Liver (tissue), 9 donors: Measurements from ENCODE around the gene NPW. TPM values are rescaled to one million over a fixed set of nuclear protein-coding genes. Genes with fewer than 3 reads are reported as not detected.

Experiments used
- DNase-seq: peaks from one replicate; pipeline ENCODE4 v3.0.0-alpha.2; 2017; ENCODE audit warnings: low spot score
- H3K27ac ChIP-seq, 2 donors: one replicate each; pipeline ENCODE4 v1.7.0; 2013; ENCODE audit warnings: inconsistent platforms in 2 of 2, low read length in 2 of 2, control low read depth in 1 of 2, low read depth in 1 of 2, mild to moderate bottlenecking in 1 of 2
- H3K27me3 ChIP-seq, 4 donors: one replicate each; pipeline versions ENCODE4 v1.6.1 to v1.7.0; 2013; ENCODE audit warnings: low read length in 3 of 4, inconsistent platforms in 1 of 4, mild to moderate bottlenecking in 1 of 4, moderate library complexity in 1 of 4; ENCODE audit not compliant: control insufficient read depth in 4 of 4, insufficient read depth in 4 of 4
- H3K36me3 ChIP-seq, 4 donors: one replicate each; pipeline versions ENCODE4 v1.6.1 to v1.7.0; 2013; ENCODE audit warnings: low read length in 3 of 4, mild to moderate bottlenecking in 3 of 4, low read depth in 1 of 4, moderate library complexity in 1 of 4; ENCODE audit not compliant: control insufficient read depth in 4 of 4, insufficient read depth in 3 of 4
- H3K4me1 ChIP-seq, 4 donors: one replicate each; pipeline versions ENCODE4 v1.6.1 to v1.7.0; 2013; ENCODE audit warnings: low read length in 3 of 4, mild to moderate bottlenecking in 3 of 4, moderate library complexity in 1 of 4; ENCODE audit not compliant: control insufficient read depth in 4 of 4, insufficient read depth in 4 of 4
- H3K4me3 ChIP-seq, 3 donors: one replicate each; pipeline versions ENCODE4 v1.6.1 to v1.7.0; 2013; ENCODE audit warnings: low read length in 3 of 3, control low read depth in 1 of 3, low read depth in 1 of 3, mild to moderate bottlenecking in 1 of 3
- H3K9ac ChIP-seq, 2 donors: one replicate each; pipeline ENCODE4 v1.7.0; 2013; ENCODE audit warnings: low read length in 2 of 2, mild to moderate bottlenecking in 2 of 2, moderate library complexity in 2 of 2, control low read depth in 1 of 2, low read depth in 1 of 2
- H3K9me3 ChIP-seq, 4 donors: one replicate each; pipeline versions ENCODE4 v1.6.1 to v1.7.0; 2013; ENCODE audit warnings: low read length in 3 of 4; ENCODE audit not compliant: control insufficient read depth in 4 of 4
- EGR1 ChIP-seq, 2 donors: IDR thresholded peaks; 2 replicates each; pipeline ENCODE4 v1.6.1; 2016 to 2018; ENCODE audit warnings: antibody characterized with exemption in 2 of 2, low read depth in 2 of 2
- HNF4A ChIP-seq, 2 donors: conservative IDR thresholded peaks; 2 replicates each; pipeline ENCODE4 v1.6.1; 2016; ENCODE audit warnings: antibody characterized with exemption in 2 of 2, mild to moderate bottlenecking in 2 of 2
- HNF4G ChIP-seq: IDR thresholded peaks from 2 replicates; pipeline ENCODE4 v1.6.1; 2016; ENCODE audit warnings: antibody characterized with exemption
- NR2F2 ChIP-seq: IDR thresholded peaks from 2 replicates; pipeline ENCODE4 v1.6.1; 2016; ENCODE audit warnings: antibody characterized with exemption
- RAD21 ChIP-seq, 2 donors: IDR thresholded peaks; 2 replicates each; pipeline ENCODE4 v1.6.1; 2016; ENCODE audit warnings: antibody characterized with exemption in 2 of 2, mild to moderate bottlenecking in 2 of 2
- RXRA ChIP-seq, 2 donors: IDR thresholded peaks; 2 replicates each; pipeline ENCODE4 v1.6.1; 2017 to 2018; ENCODE audit warnings: antibody characterized with exemption in 2 of 2, mild to moderate bottlenecking in 1 of 2
- SP1 ChIP-seq: IDR thresholded peaks from 2 replicates; pipeline ENCODE4 v1.6.1; 2018; ENCODE audit warnings: antibody characterized with exemption, mild to moderate bottlenecking
- TAF1 ChIP-seq: conservative IDR thresholded peaks from 2 replicates; pipeline ENCODE4 v1.6.1; 2016; ENCODE audit warnings: antibody characterized with exemption, mild to moderate bottlenecking
- WGBS: extraction: QIAGEN DNeasy Blood & Tissue Kit; methylation state at CpG from one replicate; pipeline ENCODE4 v1.1.7; 2013; 5-methylcytosine and 5-hydroxymethylcytosine counted together
- polyA plus RNA-seq, 2 donors: library from polyadenylated mRNA; stranded (reverse) in 1 of 2; unstranded in 1 of 2; fragments of 200-250 nt in 1 of 2; fragments of >200 nt in 1 of 2; fragmentation: Nextera tagmentation in 1 of 2; extraction: Ambion mirVana in 1 of 2; gene quantifications; one replicate each; pipeline versions ENCODE4 v1.2.1 to v1.2.3, GENCODE V29; 2013 to 2015
- total RNA-seq, 2 donors: library from RNA; depleted of rRNA; stranded (reverse); fragments of >200 nt; gene quantifications; one replicate each; pipeline ENCODE4 v1.2.3, GENCODE V29; 2014
- TF ChIP-seq, protein P1 (sequence below): IDR thresholded peaks from 2 replicates; pipeline ENCODE4 v1.6.1; 2016; ENCODE audit warnings: antibody characterized with exemption
- TF ChIP-seq, protein P2 (sequence below): IDR thresholded peaks from 2 replicates; pipeline ENCODE4 v1.6.1; 2016; ENCODE audit warnings: antibody characterized with exemption
- TF ChIP-seq, protein P3 (sequence below): IDR thresholded peaks from 2 replicates; pipeline ENCODE4 v1.6.1; 2016; ENCODE audit warnings: antibody characterized with exemption
- TF ChIP-seq, protein P4 (sequence below): IDR thresholded peaks from 2 replicates; pipeline ENCODE4 v1.6.1; 2016; ENCODE audit warnings: antibody characterized with exemption, mild to moderate bottlenecking
- donor health status: healthy.
- donor health status: healthy.
- donor health status: healthy.
- donor health status: healthy.
- donor health status: healthy.

Gene NPW
- total and polyA plus RNA-seq, 4 donors: 1.3 to 20.6 (median 9.1) TPM

DNA sequence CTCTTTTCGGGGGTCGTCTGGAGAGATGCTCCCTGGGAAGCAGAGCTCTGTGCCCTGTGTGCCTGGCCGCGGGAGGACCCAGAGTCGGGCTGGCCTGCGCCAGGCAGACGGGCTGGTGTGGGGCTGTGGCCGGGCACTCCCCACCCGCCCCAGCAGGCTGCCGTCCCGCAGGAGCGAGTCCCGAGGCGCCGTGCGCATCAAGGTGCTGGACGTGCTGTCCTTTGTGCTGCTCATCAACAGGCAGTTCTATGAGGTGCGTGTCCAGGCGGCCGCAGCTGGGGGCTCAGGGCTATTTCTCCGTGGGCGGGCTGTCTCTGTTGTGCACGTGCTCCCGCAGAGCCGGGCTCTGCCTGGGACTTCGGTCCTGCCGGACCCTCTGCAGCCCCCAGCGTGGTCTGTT is 43.2 kb downstream of the NPW start:
- WGBS: 98% methylated on average over 28 of the region's 28 CpGs
- H3K4me1 ChIP-seq: peaks cover 0 to 7% (median 4%) of the 10 kb centered on the region in 4 donors
- H3K27me3 ChIP-seq: no peaks in the 10 kb centered on the region
- no peak for DNase-seq
- H3K27ac ChIP-seq: no peak overlapping the region
- peaks cover 9 to 63% (median 20%) of the 10 kb centered on the region in 4 donors for H3K36me3 ChIP-seq
- no peak overlapping the region for H3K4me3 ChIP-seq
- no peaks in the 10 kb centered on the region for H3K9me3 ChIP-seq
- H3K9ac ChIP-seq: no peak overlapping the region
- no peak for TF ChIP-seq EGR1 (IDR thresholded peaks at IDR 0.05; ENCODE audit: low read depth in 2 of 2)
- TF ChIP-seq HNF4G: no peak
- TF ChIP-seq, protein P1, sequence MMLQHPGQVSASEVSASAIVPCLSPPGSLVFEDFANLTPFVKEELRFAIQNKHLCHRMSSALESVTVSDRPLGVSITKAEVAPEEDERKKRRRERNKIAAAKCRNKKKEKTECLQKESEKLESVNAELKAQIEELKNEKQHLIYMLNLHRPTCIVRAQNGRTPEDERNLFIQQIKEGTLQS: no peak
- no peak for TF ChIP-seq SP1
- TF ChIP-seq, protein P2, sequence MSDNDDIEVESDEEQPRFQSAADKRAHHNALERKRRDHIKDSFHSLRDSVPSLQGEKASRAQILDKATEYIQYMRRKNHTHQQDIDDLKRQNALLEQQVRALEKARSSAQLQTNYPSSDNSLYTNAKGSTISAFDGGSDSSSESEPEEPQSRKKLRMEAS: no peak

DNA sequence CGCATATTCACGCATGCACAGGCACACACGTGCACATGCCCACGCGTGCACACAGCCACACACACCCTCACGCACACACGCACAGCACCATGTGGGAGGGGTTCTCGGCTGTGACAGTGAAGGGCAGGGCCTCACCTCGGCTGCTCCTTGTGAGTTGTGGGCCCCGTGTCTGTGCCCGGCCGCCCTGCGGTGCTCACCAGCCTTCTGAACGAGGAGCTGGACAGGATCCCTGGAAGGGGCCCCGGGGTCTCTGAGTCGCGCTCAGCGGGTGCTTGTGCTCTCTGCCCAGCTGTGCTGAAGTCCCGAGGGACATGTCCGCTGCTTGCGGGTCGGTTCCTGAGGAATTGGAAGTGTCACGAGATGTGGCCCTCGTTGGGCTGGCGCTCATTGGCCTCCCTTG is 44.3 kb downstream of the NPW start:
- Histone ChIP-seq H3K9ac (no peak overlapping the region), H3K36me3 (peaks cover 9 to 63% (median 22%) of the 10 kb centered on the region in 4 donors), H3K27ac (no peak overlapping the region), H3K27me3 (no peaks in the 10 kb centered on the region), H3K4me1 (peaks cover 0 to 7% (median 4%) of the 10 kb centered on the region in 4 donors), H3K4me3 (no peak overlapping the region), H3K9me3 (no peaks in the 10 kb centered on the region)
- WGBS: 95% methylated on average over 25 of the region's 25 CpGs
- DNase-seq: no peak
- TF ChIP-seq SP1: no peak
- no peak for TF ChIP-seq RAD21 (IDR thresholded peaks at IDR 0.05)
- TF ChIP-seq EGR1 (IDR thresholded peaks at IDR 0.05; ENCODE audit: low read depth in 2 of 2): no peak
- TF ChIP-seq NR2F2: no peak
- TF ChIP-seq, protein P3, sequence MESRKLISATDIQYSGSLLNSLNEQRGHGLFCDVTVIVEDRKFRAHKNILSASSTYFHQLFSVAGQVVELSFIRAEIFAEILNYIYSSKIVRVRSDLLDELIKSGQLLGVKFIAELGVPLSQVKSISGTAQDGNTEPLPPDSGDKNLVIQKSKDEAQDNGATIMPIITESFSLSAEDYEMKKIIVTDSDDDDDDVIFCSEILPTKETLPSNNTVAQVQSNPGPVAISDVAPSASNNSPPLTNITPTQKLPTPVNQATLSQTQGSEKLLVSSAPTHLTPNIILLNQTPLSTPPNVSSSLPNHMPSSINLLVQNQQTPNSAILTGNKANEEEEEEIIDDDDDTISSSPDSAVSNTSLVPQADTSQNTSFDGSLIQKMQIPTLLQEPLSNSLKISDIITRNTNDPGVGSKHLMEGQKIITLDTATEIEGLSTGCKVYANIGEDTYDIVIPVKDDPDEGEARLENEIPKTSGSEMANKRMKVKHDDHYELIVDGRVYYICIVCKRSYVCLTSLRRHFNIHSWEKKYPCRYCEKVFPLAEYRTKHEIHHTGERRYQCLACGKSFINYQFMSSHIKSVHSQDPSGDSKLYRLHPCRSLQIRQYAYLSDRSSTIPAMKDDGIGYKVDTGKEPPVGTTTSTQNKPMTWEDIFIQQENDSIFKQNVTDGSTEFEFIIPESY: no peak

DNA sequence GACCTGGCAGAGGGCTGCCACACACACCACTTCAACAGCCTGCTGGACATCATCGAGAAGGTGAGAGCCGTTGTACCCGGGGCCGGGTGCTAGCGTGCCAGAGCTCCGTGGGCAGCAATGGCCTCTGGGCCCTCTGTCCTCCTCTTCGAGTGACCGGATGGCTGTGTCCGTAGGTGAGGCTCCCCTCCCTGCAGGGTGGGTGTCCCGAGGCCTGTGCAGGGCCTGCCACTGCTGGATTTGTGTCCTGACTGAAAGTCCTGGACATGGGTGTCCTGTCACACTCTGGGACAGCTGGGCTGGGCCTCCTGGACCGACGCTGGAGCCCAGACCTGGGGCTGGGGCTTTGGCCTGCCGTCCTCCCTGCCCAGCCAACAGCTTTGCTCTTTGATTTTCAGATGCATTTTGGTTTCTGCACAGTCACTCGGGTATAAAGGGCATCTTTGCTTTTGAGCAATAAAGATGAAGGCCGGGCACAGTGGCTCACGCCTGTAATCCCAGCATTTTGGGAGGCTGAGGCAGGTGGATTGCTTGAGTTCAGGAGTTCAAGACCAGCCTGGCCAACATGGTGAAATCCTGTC is 44.9 kb downstream of the NPW start:
- TF ChIP-seq HNF4A (conservative IDR thresholded peaks at IDR 0.05) (peak; percentile 54 to 73), TAF1 (no peak), NR2F2 (no peak), RAD21 (IDR thresholded peaks at IDR 0.05) (peak in 1 of 2 donors; percentile 7), RXRA (IDR thresholded peaks at IDR 0.05) (peak in 1 of 2 donors; percentile 58)
- TF ChIP-seq, protein P4, sequence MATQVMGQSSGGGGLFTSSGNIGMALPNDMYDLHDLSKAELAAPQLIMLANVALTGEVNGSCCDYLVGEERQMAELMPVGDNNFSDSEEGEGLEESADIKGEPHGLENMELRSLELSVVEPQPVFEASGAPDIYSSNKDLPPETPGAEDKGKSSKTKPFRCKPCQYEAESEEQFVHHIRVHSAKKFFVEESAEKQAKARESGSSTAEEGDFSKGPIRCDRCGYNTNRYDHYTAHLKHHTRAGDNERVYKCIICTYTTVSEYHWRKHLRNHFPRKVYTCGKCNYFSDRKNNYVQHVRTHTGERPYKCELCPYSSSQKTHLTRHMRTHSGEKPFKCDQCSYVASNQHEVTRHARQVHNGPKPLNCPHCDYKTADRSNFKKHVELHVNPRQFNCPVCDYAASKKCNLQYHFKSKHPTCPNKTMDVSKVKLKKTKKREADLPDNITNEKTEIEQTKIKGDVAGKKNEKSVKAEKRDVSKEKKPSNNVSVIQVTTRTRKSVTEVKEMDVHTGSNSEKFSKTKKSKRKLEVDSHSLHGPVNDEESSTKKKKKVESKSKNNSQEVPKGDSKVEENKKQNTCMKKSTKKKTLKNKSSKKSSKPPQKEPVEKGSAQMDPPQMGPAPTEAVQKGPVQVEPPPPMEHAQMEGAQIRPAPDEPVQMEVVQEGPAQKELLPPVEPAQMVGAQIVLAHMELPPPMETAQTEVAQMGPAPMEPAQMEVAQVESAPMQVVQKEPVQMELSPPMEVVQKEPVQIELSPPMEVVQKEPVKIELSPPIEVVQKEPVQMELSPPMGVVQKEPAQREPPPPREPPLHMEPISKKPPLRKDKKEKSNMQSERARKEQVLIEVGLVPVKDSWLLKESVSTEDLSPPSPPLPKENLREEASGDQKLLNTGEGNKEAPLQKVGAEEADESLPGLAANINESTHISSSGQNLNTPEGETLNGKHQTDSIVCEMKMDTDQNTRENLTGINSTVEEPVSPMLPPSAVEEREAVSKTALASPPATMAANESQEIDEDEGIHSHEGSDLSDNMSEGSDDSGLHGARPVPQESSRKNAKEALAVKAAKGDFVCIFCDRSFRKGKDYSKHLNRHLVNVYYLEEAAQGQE: no peak
- H3K9ac ChIP-seq: no peak overlapping the region
- no peaks in the 10 kb centered on the region for H3K9me3 ChIP-seq
- H3K4me3 ChIP-seq: no peak overlapping the region
- no peak overlapping the region for H3K27ac ChIP-seq
- DNase-seq: no peak
- 72% methylated on average over 16 of the region's 16 CpGs for WGBS
- H3K27me3 ChIP-seq: no peaks in the 10 kb centered on the region
- peaks cover 10 to 65% (median 23%) of the 10 kb centered on the region in 4 donors for H3K36me3 ChIP-seq
- H3K4me1 ChIP-seq: peaks cover 0 to 7% (median 4%) of the 10 kb centered on the region in 4 donors
